SK-N-SH (cell line): Measurements from ENCODE around the gene HSPB2. TPM values are rescaled to one million over a fixed set of nuclear protein-coding genes. Genes with fewer than 3 reads are reported as not detected.
A peak's percentile ranks its signal among the peaks of the same experiment; 100 is the strongest.

Experiments used
- CTCF ChIA-PET: fragments of 300-600, 350-600 bp; formaldehyde crosslinking; extraction: SDS; loops from one replicate; lab custom pipeline; 2021; lab: Yijun Ruan, JAX
- POLR2A ChIA-PET: fragments of 350-600 bp; sonication (Branson Sonifier 250); formaldehyde crosslinking; extraction: SDS; loops from one replicate; lab custom pipeline; 2020; ENCODE audit warnings: antibody characterized with exemption, inconsistent platforms; lab: Yijun Ruan, JAX
- DNase-seq: peaks from one replicate; pipeline ENCODE4 v3.0.0; 2012
- H2AFZ ChIP-seq: fragments of 200-600 bp; sonication (generic); 2 replicates; pipeline ENCODE4 v1.8.1; 2016; ENCODE audit warnings: antibody characterized with exemption, mild to moderate bottlenecking, low read depth
- H3F3A ChIP-seq: fragments of 200-600 bp; sonication (generic); replicated peaks from 2 replicates; pipeline ENCODE3; 2016; ENCODE audit warnings: antibody characterized with exemption, mild to moderate bottlenecking; ENCODE audit not compliant: insufficient read depth
- H3K27ac ChIP-seq, 2 experiments: fragments of 200-500 bp in 1 of 2; fragments of 200-600 bp in 1 of 2; sonication (Bioruptor generic) in 1 of 2; sonication (generic), shearing (Covaris generic) in 1 of 2; 2 replicates each; pipeline versions ENCODE4 v1.5.1 to v1.6.1; 2014 to 2016; ENCODE audit warnings: low read depth in 2 of 2, inconsistent platforms in 1 of 2, low read length in 1 of 2, mild to moderate bottlenecking in 1 of 2, mixed read lengths in 1 of 2
- H3K27me3 ChIP-seq: fragments of 200-600 bp; sonication (generic), shearing (Covaris generic); 2 replicates; pipeline ENCODE4 v1.6.1; 2016; ENCODE audit warnings: mixed run types; ENCODE audit not compliant: insufficient read depth
- H3K36me3 ChIP-seq, 2 experiments: fragments of 200-500 bp in 1 of 2; fragments of 200-600 bp in 1 of 2; sonication (Bioruptor generic) in 1 of 2; sonication (generic) in 1 of 2; replicated peaks in 1 of 2; 2 replicates each; pipeline versions ENCODE3 to v1.5.1; 2014 to 2016; ENCODE audit warnings: low read length in 1 of 2, mild to moderate bottlenecking in 1 of 2; ENCODE audit not compliant: insufficient read depth in 2 of 2, control insufficient read depth in 1 of 2
- H3K4me1 ChIP-seq, 2 experiments: fragments of 200-500 bp in 1 of 2; fragments of 200-600 bp in 1 of 2; sonication (Bioruptor generic) in 1 of 2; sonication (generic), shearing (Covaris generic) in 1 of 2; 2 replicates each; pipeline versions ENCODE4 v1.5.1 to v1.6.1; 2014 to 2016; ENCODE audit warnings: low read depth in 1 of 2, low read length in 1 of 2, mixed run types in 1 of 2; ENCODE audit not compliant: insufficient read depth in 2 of 2, control insufficient read depth in 1 of 2
- H3K4me2 ChIP-seq: fragments of 200-600 bp; sonication (generic), shearing (Covaris generic); 2 replicates; pipeline ENCODE4 v1.6.1; 2017; ENCODE audit warnings: mixed run types
- H3K4me3 ChIP-seq, 2 experiments: fragments of 200-500 bp in 1 of 2; fragments of 200-600 bp in 1 of 2; sonication (Bioruptor generic) in 1 of 2; sonication (generic), shearing (Covaris generic) in 1 of 2; 2 replicates each; pipeline versions ENCODE4 v1.5.1 to v1.8.1; 2014 to 2016; ENCODE audit warnings: low read depth in 2 of 2, inconsistent platforms in 1 of 2, low read length in 1 of 2, mild to moderate bottlenecking in 1 of 2, mixed read lengths in 1 of 2, moderate library complexity in 1 of 2
- H3K79me2 ChIP-seq: fragments of 200-600 bp; sonication (generic); 2 replicates; pipeline ENCODE4 v1.8.1; 2017; ENCODE audit warnings: mild to moderate bottlenecking; ENCODE audit not compliant: insufficient read depth
- H3K9ac ChIP-seq: fragments of 200-600 bp; sonication (generic); 2 replicates; pipeline ENCODE4 v1.6.1; 2017; ENCODE audit warnings: mixed run types
- H3K9me2 ChIP-seq: fragments of 200-600 bp; sonication (generic); 2 replicates; pipeline ENCODE4 v1.6.1; 2017; ENCODE audit warnings: mixed run types
- H3K9me3 ChIP-seq: fragments of 200-600 bp; sonication (generic); 2 replicates; pipeline ENCODE4 v1.6.1; 2017; ENCODE audit warnings: mixed run types, mild to moderate bottlenecking, moderate library complexity
- H4K20me1 ChIP-seq: fragments of 200-600 bp; sonication (generic); 2 replicates; pipeline ENCODE4 v1.6.1; 2017; ENCODE audit warnings: mild to moderate bottlenecking, mixed run types; ENCODE audit not compliant: insufficient read depth
- EP300 ChIP-seq, 2 experiments: IDR thresholded peaks; 2 replicates each; pipeline versions ENCODE4 v1.4.0 to v1.6.1; 2012; ENCODE audit warnings: borderline replicate concordance in 1 of 2, low read depth in 1 of 2, low read length in 1 of 2
- EZH2phosphoT487 ChIP-seq: fragments of 200-600 bp; sonication (generic); IDR thresholded peaks from 2 replicates; pipeline ENCODE4 v1.6.1; 2017; ENCODE audit warnings: low read depth, mixed run types, mild to moderate bottlenecking, antibody characterized with exemption, moderate library complexity, borderline replicate concordance
- FOSL2 ChIP-seq: IDR thresholded peaks from 2 replicates; pipeline ENCODE4 v1.4.0; 2012; ENCODE audit warnings: low read depth, mild to moderate bottlenecking, moderate library complexity, borderline replicate concordance
- FOXJ3 ChIP-seq: sonication (generic); formaldehyde crosslinking; IDR thresholded peaks from 2 replicates; pipeline ENCODE4 v1.5.1; 2020; ENCODE audit warnings: mild to moderate bottlenecking, missing genetic modification reagents
- FOXM1 ChIP-seq: IDR thresholded peaks from 2 replicates; pipeline ENCODE4 v1.4.0; 2012; ENCODE audit warnings: low read depth, mild to moderate bottlenecking
- GABPA ChIP-seq: IDR thresholded peaks from 2 replicates; pipeline ENCODE4 v1.4.0; 2012; ENCODE audit warnings: low read depth, mild to moderate bottlenecking
- GATA2 ChIP-seq: sonication (generic); formaldehyde crosslinking; IDR thresholded peaks from 2 replicates; pipeline ENCODE4 v1.5.0; 2020; ENCODE audit warnings: mild to moderate bottlenecking, missing genetic modification reagents
- JUND ChIP-seq: IDR thresholded peaks from 2 replicates; pipeline ENCODE4 v1.4.0; 2012
- MEF2A ChIP-seq: IDR thresholded peaks from 2 replicates; pipeline ENCODE4 v1.4.0; 2012; ENCODE audit warnings: low read depth, borderline replicate concordance
- MXI1 ChIP-seq: IDR thresholded peaks from 2 replicates; pipeline ENCODE4 v1.6.1; 2012; ENCODE audit warnings: mild to moderate bottlenecking, low read depth, low read length, improper control_type of control experiment
- NFIC ChIP-seq: IDR thresholded peaks from 2 replicates; pipeline ENCODE4 v1.4.0; 2012; ENCODE audit warnings: borderline replicate concordance
- POLR2AphosphoS5 ChIP-seq: IDR thresholded peaks from 2 replicates; pipeline ENCODE4 v1.6.1; 2012; ENCODE audit warnings: low read depth, low read length
- RAD21 ChIP-seq: IDR thresholded peaks from 2 replicates; pipeline ENCODE4 v1.6.1; 2012; ENCODE audit warnings: mild to moderate bottlenecking, low read length
- RCOR1 ChIP-seq: fragments of 150-350 bp; IDR thresholded peaks from 2 replicates; pipeline ENCODE4 v1.6.1; 2017; ENCODE audit warnings: antibody characterized with exemption, low read length
- SMC3 ChIP-seq: IDR thresholded peaks from 2 replicates; pipeline ENCODE4 v1.6.1; 2012; ENCODE audit warnings: low read depth, low read length, improper control_type of control experiment
- TAF1 ChIP-seq: IDR thresholded peaks from 2 replicates; pipeline ENCODE4 v1.6.1; 2012; ENCODE audit warnings: low read depth, mild to moderate bottlenecking, low read length, moderate library complexity, borderline replicate concordance
- TEAD4 ChIP-seq: IDR thresholded peaks from 2 replicates; pipeline ENCODE4 v1.4.0; 2012; ENCODE audit warnings: mild to moderate bottlenecking, borderline replicate concordance; ENCODE audit not compliant: insufficient read depth
- YY1 ChIP-seq: IDR thresholded peaks from 2 replicates; pipeline ENCODE4 v1.4.0; 2012; ENCODE audit warnings: low read depth, mild to moderate bottlenecking
- WGBS: methylation state at CpG from one replicate; pipeline ENCODE4 v1.1.6; 2017; ENCODE audit warnings: low lambda C conversion rate; 5-methylcytosine and 5-hydroxymethylcytosine counted together
- polyA plus RNA-seq, 3 experiments: library from polyadenylated mRNA; depleted of rRNA; stranded (reverse); fragments of >200 nt; gene quantifications; 2 replicates each; pipeline ENCODE4 v1.2.3, GENCODE V29; 2012
- TF ChIP-seq, protein P1 (sequence below): IDR thresholded peaks from 2 replicates; pipeline ENCODE4 v1.4.0; 2012; ENCODE audit warnings: low read depth
- TF ChIP-seq, protein P2 (sequence below): IDR thresholded peaks from 2 replicates; pipeline ENCODE4 v1.6.1; 2012; ENCODE audit warnings: mild to moderate bottlenecking, low read depth, low read length, moderate library complexity
- TF ChIP-seq, protein P3 (sequence below): IDR thresholded peaks from 2 replicates; pipeline ENCODE4 v1.4.0; 2012; ENCODE audit warnings: low read depth, borderline replicate concordance
- TF ChIP-seq, protein P4 (sequence below): fragments of 200-600 bp; sonication (generic); IDR thresholded peaks from 2 replicates; pipeline ENCODE4 v1.6.1; 2017; ENCODE audit warnings: antibody characterized with exemption, mild to moderate bottlenecking, moderate library complexity
- TF ChIP-seq, protein P5 (sequence below): fragments of 150-350 bp; IDR thresholded peaks from 2 replicates; pipeline ENCODE4 v1.6.1; 2016; ENCODE audit warnings: mild to moderate bottlenecking, low read depth, low read length

Gene HSPB2
- polyA plus RNA-seq, 1 of the 3 experiments (the other 2 are of a cell fraction), result not detected

DNA sequence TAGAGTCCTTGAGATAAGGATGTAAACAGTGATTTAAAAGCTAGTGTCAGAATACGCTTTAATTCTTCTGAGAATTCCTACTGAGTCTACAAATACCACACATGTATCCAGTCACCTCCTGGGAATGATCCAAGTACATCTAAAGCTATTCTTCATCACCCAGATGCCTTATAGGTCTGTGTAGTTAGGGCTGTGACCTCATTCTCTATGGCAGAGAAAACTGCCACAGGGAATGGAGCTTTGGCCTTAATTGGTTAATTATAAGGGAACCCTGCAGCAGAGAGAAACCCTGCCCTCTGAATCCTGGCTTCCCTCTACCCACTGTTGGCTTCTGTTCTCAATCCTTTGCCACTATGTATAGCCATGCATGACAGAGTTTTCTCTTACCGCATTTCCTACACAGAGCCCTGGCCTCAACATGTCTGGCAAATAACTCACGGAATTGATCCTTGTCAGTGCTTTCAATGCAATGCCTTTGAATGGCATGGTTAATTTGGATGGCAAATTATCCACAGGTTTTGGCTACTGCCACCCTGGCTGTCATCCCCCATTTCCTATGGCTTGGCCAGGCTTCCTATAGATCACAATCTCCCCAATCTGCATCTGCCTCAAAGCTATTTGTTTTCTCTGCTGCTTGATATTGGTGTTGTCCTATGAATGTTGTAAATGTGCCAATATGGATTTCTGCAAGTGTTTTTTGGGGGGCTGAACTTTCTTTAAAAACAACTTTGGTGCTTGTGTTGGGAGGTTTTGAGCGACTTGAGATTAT lies 27.5 kb downstream of the HSPB2 start:
- no peaks in the 10 kb centered on the region for H3K9me2 ChIP-seq
- H3K27me3 ChIP-seq, result no peaks in the 10 kb centered on the region
- H3K9ac ChIP-seq, result peak overlapping the region; percentile 78
- no peaks in the 10 kb centered on the region for H3K9me3 ChIP-seq
- peaks cover 63 to 68% of the 10 kb centered on the region in 2 experiments for H3K4me1 ChIP-seq
- CTCF ChIA-PET, result interaction anchor here (1.1 to 15.8 kb wide), 4 partner anchors 8 to 57 kb away, joined by 3 to 272 read pairs (median 6); no protein-coding TSS in a partner anchor
- WGBS, result 36% methylated on average over 4 of the region's 4 CpGs
- H3K36me3 ChIP-seq, result no peaks in the 10 kb centered on the region
- peak overlapping the region; percentile 92 for H3K4me2 ChIP-seq
- peak overlapping the region; percentile 60 to 92 for H3K27ac ChIP-seq
- H3K79me2 ChIP-seq, result peaks cover 51% of the 10 kb centered on the region; the same call in 1 of the 2 replicates
- DNase-seq, result peak; percentile 66
- POLR2A ChIA-PET, result interaction anchor here (0.5 to 1.1 kb wide), 2 partner anchors 13 to 175 kb away, joined by 3 read pairs; no protein-coding TSS in a partner anchor
- H3F3A ChIP-seq, result peaks cover 51% of the 10 kb centered on the region
- 0 out of 4 replicates have a peak overlapping the region, but pooled peaks of 1 of the 2 experiments have one; percentile 69 for H3K4me3 ChIP-seq
- no peak overlapping the region for H2AFZ ChIP-seq
- H4K20me1 ChIP-seq, result no peaks in the 10 kb centered on the region
- peak; percentile 22; the same call in 1 of the 2 replicates for TF ChIP-seq MXI1
- peak; percentile 58; the same call in 1 of the 2 replicates for TF ChIP-seq FOSL2
- TF ChIP-seq NFIC, result peak; percentile 50; the same call in 1 of the 2 replicates
- TF ChIP-seq POLR2AphosphoS5, result no peak
- peak; percentile 60 for TF ChIP-seq RCOR1
- TF ChIP-seq FOXJ3 (CRISPR knock-in tag), result no peak
- no peak for TF ChIP-seq EZH2phosphoT487
- TF ChIP-seq, protein P1, sequence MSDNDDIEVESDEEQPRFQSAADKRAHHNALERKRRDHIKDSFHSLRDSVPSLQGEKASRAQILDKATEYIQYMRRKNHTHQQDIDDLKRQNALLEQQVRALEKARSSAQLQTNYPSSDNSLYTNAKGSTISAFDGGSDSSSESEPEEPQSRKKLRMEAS, result no peak
- no peak for TF ChIP-seq TAF1
- 0 out of 2 replicates have a peak, but pooled peaks have one; percentile 5 for TF ChIP-seq TEAD4
- TF ChIP-seq, protein P2, sequence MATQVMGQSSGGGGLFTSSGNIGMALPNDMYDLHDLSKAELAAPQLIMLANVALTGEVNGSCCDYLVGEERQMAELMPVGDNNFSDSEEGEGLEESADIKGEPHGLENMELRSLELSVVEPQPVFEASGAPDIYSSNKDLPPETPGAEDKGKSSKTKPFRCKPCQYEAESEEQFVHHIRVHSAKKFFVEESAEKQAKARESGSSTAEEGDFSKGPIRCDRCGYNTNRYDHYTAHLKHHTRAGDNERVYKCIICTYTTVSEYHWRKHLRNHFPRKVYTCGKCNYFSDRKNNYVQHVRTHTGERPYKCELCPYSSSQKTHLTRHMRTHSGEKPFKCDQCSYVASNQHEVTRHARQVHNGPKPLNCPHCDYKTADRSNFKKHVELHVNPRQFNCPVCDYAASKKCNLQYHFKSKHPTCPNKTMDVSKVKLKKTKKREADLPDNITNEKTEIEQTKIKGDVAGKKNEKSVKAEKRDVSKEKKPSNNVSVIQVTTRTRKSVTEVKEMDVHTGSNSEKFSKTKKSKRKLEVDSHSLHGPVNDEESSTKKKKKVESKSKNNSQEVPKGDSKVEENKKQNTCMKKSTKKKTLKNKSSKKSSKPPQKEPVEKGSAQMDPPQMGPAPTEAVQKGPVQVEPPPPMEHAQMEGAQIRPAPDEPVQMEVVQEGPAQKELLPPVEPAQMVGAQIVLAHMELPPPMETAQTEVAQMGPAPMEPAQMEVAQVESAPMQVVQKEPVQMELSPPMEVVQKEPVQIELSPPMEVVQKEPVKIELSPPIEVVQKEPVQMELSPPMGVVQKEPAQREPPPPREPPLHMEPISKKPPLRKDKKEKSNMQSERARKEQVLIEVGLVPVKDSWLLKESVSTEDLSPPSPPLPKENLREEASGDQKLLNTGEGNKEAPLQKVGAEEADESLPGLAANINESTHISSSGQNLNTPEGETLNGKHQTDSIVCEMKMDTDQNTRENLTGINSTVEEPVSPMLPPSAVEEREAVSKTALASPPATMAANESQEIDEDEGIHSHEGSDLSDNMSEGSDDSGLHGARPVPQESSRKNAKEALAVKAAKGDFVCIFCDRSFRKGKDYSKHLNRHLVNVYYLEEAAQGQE, result no peak
- TF ChIP-seq JUND, result peak; percentile 23; the same call in 1 of the 2 replicates
- TF ChIP-seq, protein P3, sequence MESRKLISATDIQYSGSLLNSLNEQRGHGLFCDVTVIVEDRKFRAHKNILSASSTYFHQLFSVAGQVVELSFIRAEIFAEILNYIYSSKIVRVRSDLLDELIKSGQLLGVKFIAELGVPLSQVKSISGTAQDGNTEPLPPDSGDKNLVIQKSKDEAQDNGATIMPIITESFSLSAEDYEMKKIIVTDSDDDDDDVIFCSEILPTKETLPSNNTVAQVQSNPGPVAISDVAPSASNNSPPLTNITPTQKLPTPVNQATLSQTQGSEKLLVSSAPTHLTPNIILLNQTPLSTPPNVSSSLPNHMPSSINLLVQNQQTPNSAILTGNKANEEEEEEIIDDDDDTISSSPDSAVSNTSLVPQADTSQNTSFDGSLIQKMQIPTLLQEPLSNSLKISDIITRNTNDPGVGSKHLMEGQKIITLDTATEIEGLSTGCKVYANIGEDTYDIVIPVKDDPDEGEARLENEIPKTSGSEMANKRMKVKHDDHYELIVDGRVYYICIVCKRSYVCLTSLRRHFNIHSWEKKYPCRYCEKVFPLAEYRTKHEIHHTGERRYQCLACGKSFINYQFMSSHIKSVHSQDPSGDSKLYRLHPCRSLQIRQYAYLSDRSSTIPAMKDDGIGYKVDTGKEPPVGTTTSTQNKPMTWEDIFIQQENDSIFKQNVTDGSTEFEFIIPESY, result no peak
- TF ChIP-seq, protein P4, sequence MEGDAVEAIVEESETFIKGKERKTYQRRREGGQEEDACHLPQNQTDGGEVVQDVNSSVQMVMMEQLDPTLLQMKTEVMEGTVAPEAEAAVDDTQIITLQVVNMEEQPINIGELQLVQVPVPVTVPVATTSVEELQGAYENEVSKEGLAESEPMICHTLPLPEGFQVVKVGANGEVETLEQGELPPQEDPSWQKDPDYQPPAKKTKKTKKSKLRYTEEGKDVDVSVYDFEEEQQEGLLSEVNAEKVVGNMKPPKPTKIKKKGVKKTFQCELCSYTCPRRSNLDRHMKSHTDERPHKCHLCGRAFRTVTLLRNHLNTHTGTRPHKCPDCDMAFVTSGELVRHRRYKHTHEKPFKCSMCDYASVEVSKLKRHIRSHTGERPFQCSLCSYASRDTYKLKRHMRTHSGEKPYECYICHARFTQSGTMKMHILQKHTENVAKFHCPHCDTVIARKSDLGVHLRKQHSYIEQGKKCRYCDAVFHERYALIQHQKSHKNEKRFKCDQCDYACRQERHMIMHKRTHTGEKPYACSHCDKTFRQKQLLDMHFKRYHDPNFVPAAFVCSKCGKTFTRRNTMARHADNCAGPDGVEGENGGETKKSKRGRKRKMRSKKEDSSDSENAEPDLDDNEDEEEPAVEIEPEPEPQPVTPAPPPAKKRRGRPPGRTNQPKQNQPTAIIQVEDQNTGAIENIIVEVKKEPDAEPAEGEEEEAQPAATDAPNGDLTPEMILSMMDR, result no peak
- no peak for TF ChIP-seq YY1
- no peak for TF ChIP-seq RAD21
- peak in 1 of 2 experiments; percentile 24; a peak in 1 of 4 replicates for TF ChIP-seq EP300 (IDR thresholded peaks at IDR 0.05; ENCODE audit: borderline replicate concordance in 1 of 2, low read depth in 1 of 2, low read length in 1 of 2)
- TF ChIP-seq FOXM1, result no peak
- TF ChIP-seq GABPA, result no peak
- TF ChIP-seq, protein P5, sequence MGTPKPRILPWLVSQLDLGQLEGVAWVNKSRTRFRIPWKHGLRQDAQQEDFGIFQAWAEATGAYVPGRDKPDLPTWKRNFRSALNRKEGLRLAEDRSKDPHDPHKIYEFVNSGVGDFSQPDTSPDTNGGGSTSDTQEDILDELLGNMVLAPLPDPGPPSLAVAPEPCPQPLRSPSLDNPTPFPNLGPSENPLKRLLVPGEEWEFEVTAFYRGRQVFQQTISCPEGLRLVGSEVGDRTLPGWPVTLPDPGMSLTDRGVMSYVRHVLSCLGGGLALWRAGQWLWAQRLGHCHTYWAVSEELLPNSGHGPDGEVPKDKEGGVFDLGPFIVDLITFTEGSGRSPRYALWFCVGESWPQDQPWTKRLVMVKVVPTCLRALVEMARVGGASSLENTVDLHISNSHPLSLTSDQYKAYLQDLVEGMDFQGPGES, result no peak
- no peak for TF ChIP-seq MEF2A
- no peak for TF ChIP-seq SMC3
- TF ChIP-seq GATA2 (CRISPR knock-in tag), result no peak
